ENCODE results near the gene MIER2. TPM values are rescaled to one million over a fixed set of nuclear protein-coding genes. Genes with fewer than 3 reads are reported as not detected.

The MIER2 gene
- total RNA-seq, 1 donor = 14.8 TPM

DNA sequence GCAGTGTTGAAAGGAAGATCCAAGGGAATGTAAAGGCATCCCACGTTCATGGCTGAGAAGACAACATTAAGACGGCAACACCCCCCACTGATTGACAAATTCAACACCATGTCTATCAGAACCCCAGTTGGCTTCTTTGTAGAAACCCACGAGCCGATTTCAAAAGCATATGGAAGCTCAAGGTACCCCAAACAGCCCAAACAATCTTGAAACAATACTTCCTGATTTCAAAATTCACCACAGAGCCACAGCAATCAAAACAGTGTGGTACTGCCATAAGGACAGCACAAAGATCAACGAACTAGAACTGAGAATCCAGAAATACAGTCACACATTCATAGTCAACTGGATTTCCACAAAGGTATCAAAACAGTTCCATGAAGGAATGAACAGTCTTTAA lies 6.2 kb downstream of the MIER2 start:
- H3K27me3 ChIP-seq (ENCODE audit: insufficient read depth, low read length) = no peaks in the 10 kb centered on the region
- peaks cover 30% of the 10 kb centered on the region for H3K4me1 ChIP-seq (ENCODE audit: insufficient read depth, low read length)
- TF ChIP-seq, protein P1, sequence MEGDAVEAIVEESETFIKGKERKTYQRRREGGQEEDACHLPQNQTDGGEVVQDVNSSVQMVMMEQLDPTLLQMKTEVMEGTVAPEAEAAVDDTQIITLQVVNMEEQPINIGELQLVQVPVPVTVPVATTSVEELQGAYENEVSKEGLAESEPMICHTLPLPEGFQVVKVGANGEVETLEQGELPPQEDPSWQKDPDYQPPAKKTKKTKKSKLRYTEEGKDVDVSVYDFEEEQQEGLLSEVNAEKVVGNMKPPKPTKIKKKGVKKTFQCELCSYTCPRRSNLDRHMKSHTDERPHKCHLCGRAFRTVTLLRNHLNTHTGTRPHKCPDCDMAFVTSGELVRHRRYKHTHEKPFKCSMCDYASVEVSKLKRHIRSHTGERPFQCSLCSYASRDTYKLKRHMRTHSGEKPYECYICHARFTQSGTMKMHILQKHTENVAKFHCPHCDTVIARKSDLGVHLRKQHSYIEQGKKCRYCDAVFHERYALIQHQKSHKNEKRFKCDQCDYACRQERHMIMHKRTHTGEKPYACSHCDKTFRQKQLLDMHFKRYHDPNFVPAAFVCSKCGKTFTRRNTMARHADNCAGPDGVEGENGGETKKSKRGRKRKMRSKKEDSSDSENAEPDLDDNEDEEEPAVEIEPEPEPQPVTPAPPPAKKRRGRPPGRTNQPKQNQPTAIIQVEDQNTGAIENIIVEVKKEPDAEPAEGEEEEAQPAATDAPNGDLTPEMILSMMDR (IDR thresholded peaks at IDR 0.05; ENCODE audit: extremely low read depth, low read depth, low read length) = no peak
- H3K27ac ChIP-seq (ENCODE audit: low read depth, low read length) = no peak overlapping the region
- peaks cover 93% of the 10 kb centered on the region for H3K79me2 ChIP-seq (ENCODE audit: insufficient read depth, low read length)
- no peak overlapping the region for H2AFZ ChIP-seq (ENCODE audit: low read length)
- no peak overlapping the region for H3K4me3 ChIP-seq (ENCODE audit: insufficient read depth, low read length)
- H3K4me2 ChIP-seq (ENCODE audit: insufficient read depth, low read length) = no peak overlapping the region
- no peaks in the 10 kb centered on the region for H3K9me3 ChIP-seq (ENCODE audit: low read depth, low read length)
- H3K36me3 ChIP-seq (ENCODE audit: insufficient read depth, low read length) = peaks cover 27% of the 10 kb centered on the region
- H4K20me1 ChIP-seq (ENCODE audit: insufficient read depth, low read length) = peaks cover 86% of the 10 kb centered on the region
- DNase-seq (ENCODE audit: insufficient read length, low spot score, missing footprints) = peak; percentile 38

- Histone ChIP-seq H3K9me3 (ENCODE audit: low read depth, low read length) (no peaks in the 10 kb centered on the region), H3K79me2 (ENCODE audit: insufficient read depth, low read length) (peaks cover 79% of the 10 kb centered on the region), H2AFZ (ENCODE audit: low read length) (no peak overlapping the region), H3K4me2 (ENCODE audit: insufficient read depth, low read length) (no peak overlapping the region), H4K20me1 (ENCODE audit: insufficient read depth, low read length) (peaks cover 64% of the 10 kb centered on the region), H3K4me1 (ENCODE audit: insufficient read depth, low read length) (peaks cover 7% of the 10 kb centered on the region), H3K27ac (ENCODE audit: low read depth, low read length) (no peak overlapping the region), H3K27me3 (ENCODE audit: insufficient read depth, low read length) (no peaks in the 10 kb centered on the region), H3K36me3 (ENCODE audit: insufficient read depth, low read length) (peaks cover 31% of the 10 kb centered on the region), H3K4me3 (ENCODE audit: insufficient read depth, low read length) (no peak overlapping the region)
- peak; percentile 79 for DNase-seq (ENCODE audit: insufficient read length, low spot score, missing footprints)
- TF ChIP-seq, protein P1 (IDR thresholded peaks at IDR 0.05; ENCODE audit: extremely low read depth, low read depth, low read length) = no peak
Measured at GRCh38 chr19:336067-336614, 8.5 kb downstream of the MIER2 start.

GRCh38 chr19:335486-336066 lies 9.0 kb downstream of the MIER2 start:
- no peaks in the 10 kb centered on the region for H3K9me3 ChIP-seq (ENCODE audit: low read depth, low read length)
- peaks cover 79% of the 10 kb centered on the region for H3K79me2 ChIP-seq (ENCODE audit: insufficient read depth, low read length)
- H2AFZ ChIP-seq (ENCODE audit: low read length) = no peak overlapping the region
- H3K4me2 ChIP-seq (ENCODE audit: insufficient read depth, low read length) = no peak overlapping the region
- no peak overlapping the region for H3K27ac ChIP-seq (ENCODE audit: low read depth, low read length)
- TF ChIP-seq, protein P1 (IDR thresholded peaks at IDR 0.05; ENCODE audit: extremely low read depth, low read depth, low read length) = no peak
- no peak overlapping the region for H3K4me3 ChIP-seq (ENCODE audit: insufficient read depth, low read length)
- no peaks in the 10 kb centered on the region for H3K27me3 ChIP-seq (ENCODE audit: insufficient read depth, low read length)
- H4K20me1 ChIP-seq (ENCODE audit: insufficient read depth, low read length) = peaks cover 58% of the 10 kb centered on the region
- peaks cover 6% of the 10 kb centered on the region for H3K4me1 ChIP-seq (ENCODE audit: insufficient read depth, low read length)
- peaks cover 33% of the 10 kb centered on the region for H3K36me3 ChIP-seq (ENCODE audit: insufficient read depth, low read length)
- peak; percentile 43 for DNase-seq (ENCODE audit: insufficient read length, low spot score, missing footprints)

GRCh38 chr19:335072-335471 lies 9.5 kb downstream of the MIER2 start:
- peak; percentile 31 for DNase-seq (ENCODE audit: insufficient read length, low spot score, missing footprints)
- H2AFZ ChIP-seq (ENCODE audit: low read length) = no peak overlapping the region
- peaks cover 6% of the 10 kb centered on the region for H3K4me1 ChIP-seq (ENCODE audit: insufficient read depth, low read length)
- H3K27ac ChIP-seq (ENCODE audit: low read depth, low read length) = no peak overlapping the region
- H4K20me1 ChIP-seq (ENCODE audit: insufficient read depth, low read length) = peaks cover 53% of the 10 kb centered on the region
- peaks cover 36% of the 10 kb centered on the region for H3K36me3 ChIP-seq (ENCODE audit: insufficient read depth, low read length)
- TF ChIP-seq, protein P1 (IDR thresholded peaks at IDR 0.05; ENCODE audit: extremely low read depth, low read depth, low read length) = no peak
- peaks cover 77% of the 10 kb centered on the region for H3K79me2 ChIP-seq (ENCODE audit: insufficient read depth, low read length)
- no peaks in the 10 kb centered on the region for H3K27me3 ChIP-seq (ENCODE audit: insufficient read depth, low read length)
- no peak overlapping the region for H3K4me2 ChIP-seq (ENCODE audit: insufficient read depth, low read length)
- H3K9me3 ChIP-seq (ENCODE audit: low read depth, low read length) = no peaks in the 10 kb centered on the region
- H3K4me3 ChIP-seq (ENCODE audit: insufficient read depth, low read length) = no peak overlapping the region
